GM21381 (cell line): ENCODE data around the gene NAP1L1.
"Not testable (repeated sequence)": the region's sequence is repeated elsewhere in the genome, so short reads cannot be mapped to it uniquely, and the experiment has no call there.

Experiments
- ATAC-seq: cut with Tn5 transposase; IDR thresholded peaks from one replicate; pipeline ENCODE4 v1.9.1; 2021; ENCODE audit warnings: mild to moderate bottlenecking, moderate library complexity; ENCODE audit not compliant: unreplicated experiment

The NAP1L1 gene

GRCh38 chr12:75994069-75994740, 90.3 kb downstream of the NAP1L1 start:
- ATAC-seq, result no peak

GRCh38 chr12:75991753-75992152, 92.7 kb downstream of the NAP1L1 start:
- no peak for ATAC-seq

GRCh38 chr12:75990189-75990912, 94.1 kb downstream of the NAP1L1 start:
- ATAC-seq, result no peak

- ATAC-seq, result not testable (repeated sequence)
Measured at GRCh38 chr12:75987709-75988108, 96.8 kb downstream of the NAP1L1 start.
